Stimulated activated CD8-positive, alpha-beta memory T cell treated with anti-CD3 and anti-CD28 coated beads, Interleukin-4, amount 100 ng/mL, for 24 hours (primary cell): ENCODE data around the gene FBLN5.
"Not testable (repeated sequence)": the region's sequence is repeated elsewhere in the genome, so short reads cannot be mapped to it uniquely, and the experiment has no call there.

Experiments used
- DNase-seq: peaks from one replicate; pipeline ENCODE4 v3.0.0-alpha.2; 2020; ENCODE audit warnings: low read depth

The FBLN5 gene

GRCh38 chr14:91906374-91906773, 41.1 kb downstream of the FBLN5 start:
- no peak for DNase-seq

- no peak for DNase-seq
Observed at GRCh38 chr14:91904956-91905645, 42.4 kb downstream of the FBLN5 start.

GRCh38 chr14:91904483-91904882, 43.0 kb downstream of the FBLN5 start:
- DNase-seq: no peak

- no peak for DNase-seq
Observed at GRCh38 chr14:91903070-91903469, 44.4 kb downstream of the FBLN5 start.

GRCh38 chr14:91902336-91902735, 45.2 kb downstream of the FBLN5 start:
- no peak for DNase-seq

GRCh38 chr14:91901449-91902226, 45.9 kb downstream of the FBLN5 start:
- no peak for DNase-seq

- no peak for DNase-seq
Observed at GRCh38 chr14:91899806-91900205, 47.7 kb downstream of the FBLN5 start.

GRCh38 chr14:91899213-91899612, 48.3 kb downstream of the FBLN5 start:
- DNase-seq: no peak

GRCh38 chr14:91898372-91898771, 49.1 kb downstream of the FBLN5 start:
- DNase-seq: no peak

GRCh38 chr14:91897716-91898115, 49.8 kb downstream of the FBLN5 start:
- not testable (repeated sequence) for DNase-seq

- DNase-seq: no peak
Observed at GRCh38 chr14:91897106-91897701, 50.3 kb downstream of the FBLN5 start.

GRCh38 chr14:91896419-91896818, 51.1 kb downstream of the FBLN5 start:
- no peak for DNase-seq

GRCh38 chr14:91893669-91894068, 53.8 kb downstream of the FBLN5 start:
- no peak for DNase-seq

- DNase-seq: no peak
Observed at GRCh38 chr14:91893007-91893406, 54.5 kb downstream of the FBLN5 start.

GRCh38 chr14:91891721-91892220, 55.7 kb downstream of the FBLN5 start:
- DNase-seq: no peak

- no peak for DNase-seq
Observed at GRCh38 chr14:91891101-91891500, 56.4 kb downstream of the FBLN5 start.

GRCh38 chr14:91890291-91890749, 57.2 kb downstream of the FBLN5 start:
- no peak for DNase-seq

- no peak for DNase-seq
Observed at GRCh38 chr14:91889477-91890211, 57.9 kb downstream of the FBLN5 start.

- DNase-seq: no peak
Observed at GRCh38 chr14:91888641-91889476, 58.6 kb downstream of the FBLN5 start.

GRCh38 chr14:91886961-91887360, 60.5 kb downstream of the FBLN5 start:
- DNase-seq: no peak

GRCh38 chr14:91885839-91886238, 61.7 kb downstream of the FBLN5 start:
- DNase-seq: no peak
